ENCODE results near the gene SYTL2.

GRCh38 chr11:85803303-85803702 is 7.6 kb downstream of the SYTL2 start:
- TF ChIP-seq, protein P1, sequence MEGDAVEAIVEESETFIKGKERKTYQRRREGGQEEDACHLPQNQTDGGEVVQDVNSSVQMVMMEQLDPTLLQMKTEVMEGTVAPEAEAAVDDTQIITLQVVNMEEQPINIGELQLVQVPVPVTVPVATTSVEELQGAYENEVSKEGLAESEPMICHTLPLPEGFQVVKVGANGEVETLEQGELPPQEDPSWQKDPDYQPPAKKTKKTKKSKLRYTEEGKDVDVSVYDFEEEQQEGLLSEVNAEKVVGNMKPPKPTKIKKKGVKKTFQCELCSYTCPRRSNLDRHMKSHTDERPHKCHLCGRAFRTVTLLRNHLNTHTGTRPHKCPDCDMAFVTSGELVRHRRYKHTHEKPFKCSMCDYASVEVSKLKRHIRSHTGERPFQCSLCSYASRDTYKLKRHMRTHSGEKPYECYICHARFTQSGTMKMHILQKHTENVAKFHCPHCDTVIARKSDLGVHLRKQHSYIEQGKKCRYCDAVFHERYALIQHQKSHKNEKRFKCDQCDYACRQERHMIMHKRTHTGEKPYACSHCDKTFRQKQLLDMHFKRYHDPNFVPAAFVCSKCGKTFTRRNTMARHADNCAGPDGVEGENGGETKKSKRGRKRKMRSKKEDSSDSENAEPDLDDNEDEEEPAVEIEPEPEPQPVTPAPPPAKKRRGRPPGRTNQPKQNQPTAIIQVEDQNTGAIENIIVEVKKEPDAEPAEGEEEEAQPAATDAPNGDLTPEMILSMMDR (IDR thresholded peaks at IDR 0.05) = no peak
- TF ChIP-seq POLR2A (IDR thresholded peaks at IDR 0.05) (no peak), POLR2AphosphoS5 (IDR thresholded peaks at IDR 0.05) (no peak), EP300 (IDR thresholded peaks at IDR 0.05) (no peak)

Measured in stomach (tissue), 4 donors.